Immature natural killer cell (primary cell): ENCODE data around the gene MPPED1. TPM values are rescaled to one million over a fixed set of nuclear protein-coding genes. Genes with fewer than 3 reads are reported as not detected.
A peak's percentile ranks its signal among the peaks of the same experiment; 100 is the strongest.

Experiments
- DNase-seq, 3 donors: peaks; one replicate each; pipeline ENCODE4 v3.0.0; 2022; ENCODE audit warnings: mixed read lengths in 1 of 3
- H3K27ac Mint-ChIP-seq, 6 donors: one replicate each; pipeline ENCODE4 v1.8.0; 2020; ENCODE audit warnings: mixed read lengths in 6 of 6, mild to moderate bottlenecking in 5 of 6, inconsistent platforms in 4 of 6, moderate library complexity in 3 of 6
- H3K27me3 Mint-ChIP-seq, 3 donors: one replicate each; pipeline ENCODE4 v1.8.0; 2020 to 2021; ENCODE audit warnings: low read depth in 3 of 3, mild to moderate bottlenecking in 3 of 3, mixed read lengths in 3 of 3, moderate library complexity in 3 of 3, inconsistent platforms in 1 of 3
- H3K36me3 Mint-ChIP-seq, 3 donors: one replicate each; pipeline ENCODE4 v1.8.0; 2020; ENCODE audit warnings: mixed read lengths in 3 of 3, inconsistent platforms in 2 of 3, mild to moderate bottlenecking in 2 of 3
- H3K4me1 Mint-ChIP-seq, 2 donors: one replicate each; pipeline ENCODE4 v1.8.0; 2020; ENCODE audit warnings: inconsistent platforms in 2 of 2, mild to moderate bottlenecking in 2 of 2, mixed read lengths in 2 of 2, moderate library complexity in 1 of 2
- H3K4me3 Mint-ChIP-seq, 5 donors: one replicate each; pipeline ENCODE4 v1.8.0; 2020; ENCODE audit warnings: mild to moderate bottlenecking in 5 of 5, mixed read lengths in 5 of 5, inconsistent platforms in 3 of 5, moderate library complexity in 3 of 5
- H3K9me3 Mint-ChIP-seq, 6 donors: one replicate each; pipeline ENCODE4 v1.8.0; 2020; ENCODE audit warnings: mild to moderate bottlenecking in 6 of 6, mixed read lengths in 6 of 6, inconsistent platforms in 4 of 6, moderate library complexity in 3 of 6
- polyA plus RNA-seq, 3 donors: library from polyadenylated mRNA; unstranded; fragments of 300-500 nt; fragmentation: Illumina TruSeq; gene quantifications; one replicate each; pipeline ENCODE4 v1.2.3, GENCODE V29; 2021

MPPED1 gene
- polyA plus RNA-seq, 3 donors from 2014 or later, result not detected

- Mint-ChIP-seq H3K27ac (peak overlapping the region in 1 of 6 donors; percentile 55), H3K4me1 (no peaks in the 10 kb centered on the region), H3K27me3 (peaks cover 1 to 7% (median 4%) of the 10 kb centered on the region in 3 donors), H3K9me3 (peaks cover 0 to 3% (median 0%) of the 10 kb centered on the region in 6 donors), H3K36me3 (no peaks in the 10 kb centered on the region), H3K4me3 (no peak overlapping the region)
- DNase-seq, result no peak
Observed at GRCh38 chr22:43491737-43492136, 79.9 kb downstream of the MPPED1 start.

GRCh38 chr22:43493297-43493696 lies 81.5 kb downstream of the MPPED1 start:
- H3K27me3 Mint-ChIP-seq, result peaks cover 4 to 9% (median 7%) of the 10 kb centered on the region in 3 donors
- no peak overlapping the region for H3K4me3 Mint-ChIP-seq
- no peaks in the 10 kb centered on the region for H3K4me1 Mint-ChIP-seq
- no peak overlapping the region for H3K27ac Mint-ChIP-seq
- H3K36me3 Mint-ChIP-seq, result no peaks in the 10 kb centered on the region
- DNase-seq, result no peak
- peaks cover 0 to 3% (median 0%) of the 10 kb centered on the region in 6 donors for H3K9me3 Mint-ChIP-seq

- H3K4me3 Mint-ChIP-seq, result no peak overlapping the region
- peaks cover 0 to 8% (median 7%) of the 10 kb centered on the region in 3 donors for H3K27me3 Mint-ChIP-seq
- no peak overlapping the region for H3K27ac Mint-ChIP-seq
- no peak for DNase-seq
- no peaks in the 10 kb centered on the region for H3K36me3 Mint-ChIP-seq
- H3K9me3 Mint-ChIP-seq, result no peaks in the 10 kb centered on the region
- no peaks in the 10 kb centered on the region for H3K4me1 Mint-ChIP-seq
Observed at GRCh38 chr22:43497956-43498855, 86.4 kb downstream of the MPPED1 start.

- DNase-seq, result no peak
- no peaks in the 10 kb centered on the region for H3K9me3 Mint-ChIP-seq
- H3K36me3 Mint-ChIP-seq, result no peaks in the 10 kb centered on the region
- no peaks in the 10 kb centered on the region for H3K4me1 Mint-ChIP-seq
- H3K27me3 Mint-ChIP-seq, result peaks cover 0 to 8% (median 6%) of the 10 kb centered on the region in 3 donors
- no peak overlapping the region for H3K27ac Mint-ChIP-seq
- no peak overlapping the region for H3K4me3 Mint-ChIP-seq
Observed at GRCh38 chr22:43498856-43499253, 87.0 kb downstream of the MPPED1 start.

- H3K36me3 Mint-ChIP-seq, result no peaks in the 10 kb centered on the region
- no peaks in the 10 kb centered on the region for H3K4me1 Mint-ChIP-seq
- H3K27me3 Mint-ChIP-seq, result peaks cover 0 to 6% (median 6%) of the 10 kb centered on the region in 3 donors
- H3K9me3 Mint-ChIP-seq, result no peaks in the 10 kb centered on the region
- H3K27ac Mint-ChIP-seq, result no peak overlapping the region
- H3K4me3 Mint-ChIP-seq, result no peak overlapping the region
- no peak for DNase-seq
Observed at GRCh38 chr22:43500792-43501785, 89.3 kb downstream of the MPPED1 start.

- Mint-ChIP-seq H3K36me3 (no peaks in the 10 kb centered on the region), H3K27me3 (peaks cover 0 to 6% (median 6%) of the 10 kb centered on the region in 3 donors)
Observed at GRCh38 chr22:43501878-43502277, 90.1 kb downstream of the MPPED1 start.

GRCh38 chr22:43502306-43502874 lies 90.6 kb downstream of the MPPED1 start:
- H3K36me3 Mint-ChIP-seq, result no peaks in the 10 kb centered on the region
- H3K9me3 Mint-ChIP-seq, result no peaks in the 10 kb centered on the region
- no peak overlapping the region for H3K4me3 Mint-ChIP-seq
- DNase-seq, result no peak
- H3K27ac Mint-ChIP-seq, result no peak overlapping the region
- H3K27me3 Mint-ChIP-seq, result peaks cover 0 to 5% (median 4%) of the 10 kb centered on the region in 3 donors
- no peaks in the 10 kb centered on the region for H3K4me1 Mint-ChIP-seq

More at GRCh38 chr22:43501878-43502277, 90.1 kb downstream of the MPPED1 start:
- H3K9me3 Mint-ChIP-seq, result no peaks in the 10 kb centered on the region
- H3K4me1 Mint-ChIP-seq, result no peaks in the 10 kb centered on the region
- no peak overlapping the region for H3K27ac Mint-ChIP-seq
- no peak for DNase-seq
- H3K4me3 Mint-ChIP-seq, result no peak overlapping the region

- no peaks in the 10 kb centered on the region for H3K27me3 Mint-ChIP-seq
- no peaks in the 10 kb centered on the region for H3K9me3 Mint-ChIP-seq
- no peak for DNase-seq
- no peak overlapping the region for H3K27ac Mint-ChIP-seq
- H3K4me3 Mint-ChIP-seq, result no peak overlapping the region
- H3K4me1 Mint-ChIP-seq, result no peaks in the 10 kb centered on the region
- no peaks in the 10 kb centered on the region for H3K36me3 Mint-ChIP-seq
Observed at GRCh38 chr22:43504068-43504467, 92.3 kb downstream of the MPPED1 start.

- H3K4me3 Mint-ChIP-seq, result no peak overlapping the region
- H3K9me3 Mint-ChIP-seq, result no peaks in the 10 kb centered on the region
- H3K36me3 Mint-ChIP-seq, result no peaks in the 10 kb centered on the region
Observed at GRCh38 chr22:43504666-43505261, 93.0 kb downstream of the MPPED1 start.

GRCh38 chr22:43505423-43505822 lies 93.6 kb downstream of the MPPED1 start:
- Mint-ChIP-seq H3K4me3 (no peak overlapping the region), H3K9me3 (no peaks in the 10 kb centered on the region), H3K4me1 (no peaks in the 10 kb centered on the region), H3K36me3 (no peaks in the 10 kb centered on the region), H3K27me3 (no peaks in the 10 kb centered on the region), H3K27ac (no peak overlapping the region)
- no peak for DNase-seq

More at GRCh38 chr22:43504666-43505261, 93.0 kb downstream of the MPPED1 start:
- Mint-ChIP-seq H3K27ac (no peak overlapping the region), H3K27me3 (no peaks in the 10 kb centered on the region), H3K4me1 (no peaks in the 10 kb centered on the region)
- no peak for DNase-seq

GRCh38 chr22:43505896-43506295 lies 94.1 kb downstream of the MPPED1 start:
- Mint-ChIP-seq H3K4me3 (no peak overlapping the region), H3K27me3 (no peaks in the 10 kb centered on the region), H3K36me3 (no peaks in the 10 kb centered on the region), H3K27ac (no peak overlapping the region), H3K4me1 (no peaks in the 10 kb centered on the region), H3K9me3 (no peaks in the 10 kb centered on the region)
- no peak for DNase-seq

GRCh38 chr22:43506487-43506886 lies 94.7 kb downstream of the MPPED1 start:
- DNase-seq, result no peak
- no peaks in the 10 kb centered on the region for H3K36me3 Mint-ChIP-seq
- H3K27me3 Mint-ChIP-seq, result no peaks in the 10 kb centered on the region
- H3K4me1 Mint-ChIP-seq, result no peaks in the 10 kb centered on the region
- no peaks in the 10 kb centered on the region for H3K9me3 Mint-ChIP-seq
- H3K4me3 Mint-ChIP-seq, result no peak overlapping the region
- H3K27ac Mint-ChIP-seq, result no peak overlapping the region

- no peaks in the 10 kb centered on the region for H3K4me1 Mint-ChIP-seq
- H3K27me3 Mint-ChIP-seq, result peaks cover 0 to 1% (median 0%) of the 10 kb centered on the region in 3 donors
- no peak overlapping the region for H3K27ac Mint-ChIP-seq
- no peak for DNase-seq
- no peaks in the 10 kb centered on the region for H3K36me3 Mint-ChIP-seq
- H3K4me3 Mint-ChIP-seq, result no peak overlapping the region
- no peaks in the 10 kb centered on the region for H3K9me3 Mint-ChIP-seq
Observed at GRCh38 chr22:43507235-43507634, 95.4 kb downstream of the MPPED1 start.
